ENCODE measurements around the gene SLC18A2. TPM values are rescaled to one million over a fixed set of nuclear protein-coding genes. Genes with fewer than 3 reads are reported as not detected.

SLC18A2 gene
- total and polyA plus RNA-seq, 9 of the 15 experiments (the other 6 are each of a cell fraction or from before 2014, with no cell fraction given), result 0.03 to 5.4 (median 0.40) TPM

DNA sequence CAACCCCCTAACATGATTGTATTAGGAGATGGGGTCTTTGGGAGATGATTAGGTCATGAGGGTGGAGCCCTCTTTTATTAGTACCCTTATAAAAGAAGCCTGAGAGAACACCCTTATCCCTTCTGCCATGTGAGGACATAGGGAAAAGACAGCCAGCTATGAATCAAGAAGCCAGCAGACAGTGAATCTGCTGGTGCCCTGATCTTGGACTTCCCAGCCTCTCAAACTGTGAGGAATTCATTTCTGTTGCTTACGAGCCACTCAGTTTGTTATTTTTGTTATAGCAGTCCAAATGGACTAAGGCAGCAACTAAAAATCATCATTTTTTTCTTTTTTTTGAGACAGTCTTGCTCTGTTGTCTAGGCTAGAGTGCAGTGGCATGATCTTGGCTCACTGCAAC, 59.8 kb downstream of the SLC18A2 start:
- Histone ChIP-seq H2AFZ (ENCODE audit: low read depth, low read length) (no peak overlapping the region), H3K36me3 (ENCODE audit: control insufficient read depth, insufficient read depth, low read length) (peaks cover 11% of the 10 kb centered on the region; the same call in 2 of the 3 replicates), H3K79me2 (ENCODE audit: control insufficient read depth, insufficient read depth, low read length) (peaks cover 61% of the 10 kb centered on the region), H3K4me2 (ENCODE audit: insufficient read depth, low read length) (no peak overlapping the region), H3K4me3 (no peak overlapping the region), H3K9ac (ENCODE audit: insufficient read depth in 1 of 2, low read depth in 2 of 2, low read length in 2 of 2) (no peak overlapping the region), H3K4me1 (replicated peaks in 1 of 2; ENCODE audit: control insufficient read depth in 2 of 2, insufficient read depth in 2 of 2, low read length in 2 of 2) (no peaks in the 10 kb centered on the region), H3K9me1 (ENCODE audit: control insufficient read depth, insufficient read depth, low read length) (no peaks in the 10 kb centered on the region), H3K9me3 (replicated peaks; ENCODE audit: control insufficient read depth, insufficient read depth, low read depth, low read length) (0 out of 2 replicates have a peak, but pooled peaks cover 4% of the 10 kb centered on the region), H3K27ac (ENCODE audit: extremely low read depth, low read depth, low read length) (no peak overlapping the region), H3K27me3 (ENCODE audit: control insufficient read depth in 2 of 2, insufficient read depth in 2 of 2, low read length in 2 of 2) (no peaks in the 10 kb centered on the region), H4K20me1 (replicated peaks; ENCODE audit: control insufficient read depth, insufficient read depth, low read length) (no peaks in the 10 kb centered on the region)
- BruUV-seq (replicated peaks), result no TSS peak
- intact Hi-C loops (cut with micrococcal nuclease), result no loop called here
- CTCF ChIA-PET (ENCODE audit: low intra/inter-chr PET ratio), result no interaction called here
- TF ChIP-seq, protein P1, sequence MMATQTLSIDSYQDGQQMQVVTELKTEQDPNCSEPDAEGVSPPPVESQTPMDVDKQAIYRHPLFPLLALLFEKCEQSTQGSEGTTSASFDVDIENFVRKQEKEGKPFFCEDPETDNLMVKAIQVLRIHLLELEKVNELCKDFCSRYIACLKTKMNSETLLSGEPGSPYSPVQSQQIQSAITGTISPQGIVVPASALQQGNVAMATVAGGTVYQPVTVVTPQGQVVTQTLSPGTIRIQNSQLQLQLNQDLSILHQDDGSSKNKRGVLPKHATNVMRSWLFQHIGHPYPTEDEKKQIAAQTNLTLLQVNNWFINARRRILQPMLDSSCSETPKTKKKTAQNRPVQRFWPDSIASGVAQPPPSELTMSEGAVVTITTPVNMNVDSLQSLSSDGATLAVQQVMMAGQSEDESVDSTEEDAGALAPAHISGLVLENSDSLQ (IDR thresholded peaks at IDR 0.05), result no peak
- TF ChIP-seq EWSR1 (IDR thresholded peaks at IDR 0.05; ENCODE audit: borderline replicate concordance, low read depth, partially characterized antibody) (no peak), PTRF (tag; IDR thresholded peaks at IDR 0.05) (no peak), YY1 (IDR thresholded peaks at IDR 0.05; ENCODE audit: borderline replicate concordance in 1 of 3, control insufficient read depth in 1 of 3, extremely low read depth in 1 of 3, insufficient read depth in 3 of 3, insufficient read length in 1 of 3, insufficient replicate concordance in 2 of 3, low read depth in 1 of 3, low read length in 2 of 3) (no peak), PHTF2 (CRISPR knock-in tag; IDR thresholded peaks at IDR 0.05) (no peak), HNRNPK (IDR thresholded peaks at IDR 0.05; ENCODE audit: low read depth, low read length, poor library complexity, severe bottlenecking) (no peak), NR3C1 (CRISPR knock-in tag; IDR thresholded peaks at IDR 0.05) (no peak), ZNF347 (CRISPR knock-in tag; IDR thresholded peaks at IDR 0.05; ENCODE audit: low read depth) (no peak), JUN (IDR thresholded peaks at IDR 0.05; ENCODE audit: borderline replicate concordance, low read depth, low read length) (no peak), JUN (CRISPR knock-in tag; IDR thresholded peaks at IDR 0.05; ENCODE audit: borderline replicate concordance) (no peak), EZH2 (IDR thresholded peaks at IDR 0.05; ENCODE audit: borderline replicate concordance, low read depth, low read length) (no peak), SIN3A (IDR thresholded peaks at IDR 0.05; ENCODE audit: borderline replicate concordance in 2 of 2, control insufficient read depth in 1 of 2, low read depth in 2 of 2, low read length in 2 of 2) (no peak), RBFOX2 (IDR thresholded peaks at IDR 0.05; ENCODE audit: low read depth, low read length) (no peak)
- TF ChIP-seq, protein P2, sequence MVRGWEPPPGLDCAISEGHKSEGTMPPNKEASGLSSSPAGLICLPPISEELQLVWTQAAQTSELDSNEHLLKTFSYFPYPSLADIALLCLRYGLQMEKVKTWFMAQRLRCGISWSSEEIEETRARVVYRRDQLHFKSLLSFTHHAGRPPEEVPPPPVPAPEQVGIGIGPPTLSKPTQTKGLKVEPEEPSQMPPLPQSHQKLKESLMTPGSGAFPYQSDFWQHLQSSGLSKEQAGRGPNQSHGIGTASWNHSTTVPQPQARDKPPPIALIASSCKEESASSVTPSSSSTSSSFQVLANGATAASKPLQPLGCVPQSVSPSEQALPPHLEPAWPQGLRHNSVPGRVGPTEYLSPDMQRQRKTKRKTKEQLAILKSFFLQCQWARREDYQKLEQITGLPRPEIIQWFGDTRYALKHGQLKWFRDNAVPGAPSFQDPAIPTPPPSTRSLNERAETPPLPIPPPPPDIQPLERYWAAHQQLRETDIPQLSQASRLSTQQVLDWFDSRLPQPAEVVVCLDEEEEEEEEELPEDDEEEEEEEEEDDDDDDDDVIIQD (CRISPR knock-in tag; IDR thresholded peaks at IDR 0.05), result no peak
- TF ChIP-seq, protein P3, sequence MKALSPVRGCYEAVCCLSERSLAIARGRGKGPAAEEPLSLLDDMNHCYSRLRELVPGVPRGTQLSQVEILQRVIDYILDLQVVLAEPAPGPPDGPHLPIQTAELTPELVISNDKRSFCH (CRISPR knock-in tag; IDR thresholded peaks at IDR 0.05), result no peak
- TF ChIP-seq, protein P3 (tag; IDR thresholded peaks at IDR 0.05), result no peak
- DNase-seq (ENCODE audit: extremely low read depth in 1 of 4, low spot score in 3 of 4) (no peak), ATAC-seq (no peak), FAIRE-seq (no peak)
- in situ Hi-C loops (cut with MboI), result no loop called here
- POLR2A ChIA-PET, result interaction anchor here (1.3 kb wide), 1 partner anchor 26 kb away, joined by 3 read pairs; no protein-coding TSS in a partner anchor
- WGBS (ENCODE audit: insufficient coverage, low coverage, missing lambda C conversion rate), result 89% methylated on average over 1 of the region's 1 CpG
